CD4-positive, alpha-beta T cell treated with Interleukin-6 for 4 hours (primary cell): ENCODE data around the gene RNU11.
"Not testable (repeated sequence)": the region's sequence is repeated elsewhere in the genome, so short reads cannot be mapped to it uniquely, and the experiment has no call there.

Experiments
- DNase-seq: peaks from one replicate; pipeline ENCODE4 v3.0.0-alpha.2; 2020; ENCODE audit warnings: mixed read lengths

Gene RNU11

GRCh38 chr1:28648474-28649198 lies at the start of gene RNU11:
RNU11 (plus strand) TSS chr1:28648600.
- DNase-seq, result peak; percentile 88

DNA sequence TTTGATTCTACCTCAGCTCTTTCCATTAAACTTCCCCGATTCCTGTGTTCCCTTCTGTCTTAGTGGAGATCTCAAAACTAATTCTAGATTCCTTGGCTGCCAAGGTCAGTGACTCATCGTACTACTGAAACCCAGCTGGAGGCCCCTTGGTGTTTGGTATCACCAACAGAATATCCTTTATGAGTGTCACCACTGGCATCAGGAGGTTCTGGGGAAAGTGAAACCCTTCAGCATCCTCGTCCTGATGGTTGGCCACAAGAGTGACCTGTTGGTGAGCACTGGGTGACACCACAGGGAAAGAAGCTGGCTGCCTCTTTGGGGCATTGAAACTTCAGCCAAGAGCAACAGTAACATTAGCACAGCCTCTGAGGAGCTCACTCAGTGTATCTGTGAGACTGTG lies 46.7 kb upstream of the RNU11 start:
- DNase-seq, result no peak

GRCh38 chr1:28602536-28603439 lies 45.6 kb upstream of the RNU11 start:
- DNase-seq, result peak; percentile 56

GRCh38 chr1:28604411-28604810 lies 44.0 kb upstream of the RNU11 start:
- no peak for DNase-seq

- DNase-seq, result no peak
Measured at GRCh38 chr1:28604962-28605361, 43.4 kb upstream of the RNU11 start.

DNA sequence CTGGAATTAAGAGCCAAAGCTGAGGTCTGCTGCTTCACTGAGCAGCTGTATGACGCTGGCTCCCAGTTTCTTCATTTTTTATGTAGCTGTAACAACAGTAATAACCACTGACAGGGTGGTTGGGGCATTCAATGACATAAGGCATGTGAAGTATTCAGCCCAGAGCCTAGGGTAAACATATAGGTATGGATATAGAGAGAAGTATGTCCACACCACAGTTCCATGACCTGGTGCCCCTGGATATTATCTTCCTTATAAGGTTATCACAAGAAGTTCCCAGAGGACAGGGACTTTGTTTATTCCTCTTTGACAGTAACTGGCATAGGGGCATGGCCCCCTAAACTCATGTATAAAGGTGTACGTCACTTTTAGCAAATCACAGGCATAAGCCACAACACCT lies 41.6 kb upstream of the RNU11 start:
- DNase-seq, result no peak

- no peak for DNase-seq
Measured at GRCh38 chr1:28613175-28613574, 35.2 kb upstream of the RNU11 start.

- DNase-seq, result no peak
Measured at GRCh38 chr1:28631713-28632112, 16.7 kb upstream of the RNU11 start.

DNA sequence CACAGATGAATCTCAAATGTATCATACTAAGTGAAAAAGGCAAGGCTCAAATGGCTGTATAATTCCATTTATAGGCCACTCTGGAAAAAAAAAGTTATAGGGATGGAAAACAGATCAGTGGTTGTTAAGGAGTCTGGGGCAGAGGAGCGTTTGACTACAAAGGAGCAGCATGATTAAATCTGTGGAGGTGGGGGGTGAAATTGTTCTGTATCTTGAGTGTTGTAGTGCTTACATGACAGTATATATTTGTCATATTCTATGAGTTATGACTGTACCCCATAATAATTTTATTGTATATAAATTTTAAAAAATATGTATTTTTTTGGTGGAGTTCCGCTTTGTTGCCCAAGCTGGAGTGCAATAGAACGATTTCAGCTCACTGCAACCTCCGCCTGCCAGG lies 15.8 kb upstream of the RNU11 start:
- no peak for DNase-seq

- peak; percentile 38 for DNase-seq
Measured at GRCh38 chr1:28640766-28641165, 7.6 kb upstream of the RNU11 start.

DNA sequence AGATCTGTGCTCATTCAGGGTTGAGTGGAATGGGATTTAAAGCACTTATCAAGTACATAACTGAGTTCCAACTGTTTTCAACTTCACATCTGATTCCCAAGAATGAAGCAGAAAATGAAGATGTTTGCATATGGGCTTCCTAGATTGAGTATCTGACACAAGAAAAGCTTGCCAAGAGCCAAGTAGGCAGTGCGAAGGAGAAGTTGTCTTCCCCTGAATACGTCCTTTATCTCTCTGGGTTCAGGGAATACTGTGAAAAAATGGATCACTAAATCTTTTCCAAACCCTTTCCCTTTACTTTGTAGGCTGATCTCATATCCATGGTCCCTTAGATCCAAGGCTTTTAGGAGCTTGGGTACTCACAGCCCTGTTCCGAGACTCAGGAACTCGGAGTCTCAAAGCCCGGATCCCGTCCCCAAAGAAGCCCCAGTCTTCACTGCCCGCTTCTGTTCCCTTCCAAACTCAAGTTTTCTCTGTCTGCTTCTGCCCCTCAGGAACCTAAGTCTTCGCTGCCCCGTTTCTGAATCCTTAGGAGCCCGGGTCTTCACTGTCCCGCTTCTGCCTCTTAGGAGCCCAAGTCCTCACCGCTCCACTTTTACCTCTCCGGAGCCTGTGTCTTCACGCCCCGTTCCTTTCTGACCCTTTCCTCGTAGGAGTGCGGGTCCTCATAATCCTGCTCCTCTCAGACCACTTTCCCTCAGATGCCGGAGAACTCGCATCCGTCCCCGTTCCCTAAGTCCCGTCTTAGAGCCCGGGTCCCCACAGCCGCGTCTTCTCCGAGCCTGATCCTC lies 6.1 kb upstream of the RNU11 start:
- DNase-seq, result no peak

GRCh38 chr1:28642847-28643635 lies 5.4 kb upstream of the RNU11 start, which contains the start of gene TAF12:
TAF12 (minus strand) TSS chr1:28643067; CDS start chr1:28622081, 20,986 bp downstream.
- peak; percentile 94 for DNase-seq

DNA sequence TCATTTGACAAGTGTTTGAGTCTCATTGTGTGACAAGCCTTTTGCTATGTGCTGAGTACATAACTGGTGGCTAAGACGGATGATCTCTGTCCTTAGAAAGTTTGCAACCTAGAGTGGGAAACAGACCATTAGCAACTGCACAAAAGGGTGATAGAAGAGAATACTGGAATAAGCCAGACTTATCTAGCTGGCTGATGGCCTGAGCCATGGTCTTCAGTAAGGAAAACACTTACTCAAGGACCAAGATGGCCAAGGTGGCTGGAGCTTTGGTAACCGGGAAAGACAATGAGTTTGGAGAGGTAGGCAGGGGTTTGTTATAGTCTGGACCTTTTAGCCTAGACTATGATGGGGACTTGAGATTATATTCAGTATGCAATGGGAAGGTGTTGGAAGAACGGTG lies 3.9 kb upstream of the RNU11 start:
- DNase-seq, result no peak

GRCh38 chr1:28645406-28645805 lies 3.0 kb upstream of the RNU11 start:
- not testable (repeated sequence) for DNase-seq

- DNase-seq, result no peak
Measured at GRCh38 chr1:28646040-28646439, 2.4 kb upstream of the RNU11 start.

DNA sequence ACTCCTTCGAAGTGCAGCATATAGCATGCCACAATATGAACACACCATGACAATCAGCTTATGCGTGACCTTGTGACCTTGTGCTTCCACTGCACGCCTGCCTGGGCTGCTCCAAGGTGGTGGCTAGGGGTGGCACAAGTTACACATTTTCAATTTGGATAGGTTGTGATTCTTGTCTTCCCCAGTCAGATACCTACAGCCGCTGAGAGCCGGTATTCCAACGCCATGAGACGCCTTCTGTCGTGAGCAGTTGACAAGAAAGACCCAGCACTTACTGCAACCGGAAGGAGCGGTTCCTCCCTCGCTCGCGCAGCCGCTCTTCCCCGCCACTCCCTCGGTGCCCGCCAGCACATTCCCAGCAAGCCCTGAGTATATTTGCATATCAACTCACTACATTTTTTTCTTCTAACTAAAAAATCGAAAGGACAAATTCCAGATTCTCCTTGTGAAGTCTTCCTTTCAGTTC lies 359 bp upstream of the RNU11 start:
- peak; percentile 92 for DNase-seq

DNA sequence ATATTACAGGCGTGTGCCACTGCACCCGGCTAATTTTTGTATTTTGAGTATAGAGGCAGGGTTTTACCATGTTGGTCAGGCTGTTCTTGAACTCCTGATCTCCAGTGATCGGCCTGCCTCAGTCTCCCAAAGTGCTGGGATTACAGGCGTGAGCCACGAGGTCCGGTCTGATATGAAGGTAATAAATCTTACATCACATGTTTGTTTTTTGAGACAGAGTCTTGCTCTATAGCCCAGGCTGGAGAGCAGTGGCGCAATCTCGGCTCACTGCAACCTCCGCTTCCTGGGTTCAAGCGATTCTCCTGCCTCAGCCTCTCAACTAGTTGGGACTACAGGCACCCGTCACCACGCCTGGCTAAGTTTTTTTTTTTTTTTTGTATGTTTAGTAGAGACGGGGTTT lies 4.7 kb downstream of the RNU11 start:
- not testable (repeated sequence) for DNase-seq

DNA sequence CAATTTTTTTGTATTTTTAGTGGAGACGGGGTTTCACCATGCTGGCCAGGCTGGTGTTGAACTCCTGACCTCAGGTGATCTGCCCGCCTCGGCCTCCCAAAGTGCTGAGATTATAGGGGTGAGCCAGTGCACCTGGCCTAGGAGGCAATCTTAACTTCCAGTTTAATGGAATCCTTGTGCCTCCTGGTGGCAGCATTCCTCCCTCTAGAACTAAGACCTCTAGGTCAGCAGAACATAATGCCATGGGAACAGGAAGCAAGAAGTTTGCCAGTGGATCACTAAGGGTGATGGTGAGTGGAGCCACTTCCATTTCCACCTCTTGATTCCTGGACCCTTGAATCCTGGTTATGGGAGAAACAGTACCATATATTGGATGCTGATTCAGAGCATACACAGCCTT lies 5.5 kb downstream of the RNU11 start:
- DNase-seq, result peak; percentile 42

GRCh38 chr1:28655448-28656311 lies 7.3 kb downstream of the RNU11 start:
- DNase-seq, result not testable (repeated sequence)

DNA sequence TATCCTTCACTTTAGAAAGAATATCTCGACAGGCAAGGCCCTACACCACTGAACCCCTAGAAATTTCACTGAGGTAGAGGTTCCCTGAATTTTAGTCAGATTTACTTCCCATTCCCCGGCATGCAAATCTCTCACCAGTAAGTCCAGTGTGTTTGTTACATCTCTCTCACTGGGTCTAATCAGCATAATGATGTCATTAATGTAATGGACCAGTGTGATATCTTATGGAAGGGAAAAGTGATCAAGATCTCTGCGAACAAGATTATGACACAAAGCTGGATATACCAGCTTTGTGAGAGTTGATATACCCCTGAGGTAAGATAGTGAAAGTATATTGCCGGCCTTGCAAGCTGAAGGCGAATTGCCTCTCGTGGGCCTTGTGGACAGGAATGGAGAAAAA lies 7.9 kb downstream of the RNU11 start:
- no peak for DNase-seq

- DNase-seq, result no peak
Measured at GRCh38 chr1:28663871-28664470, 15.6 kb downstream of the RNU11 start.
